ENCODE data around the gene GLCCI1.

GLCCI1 gene

DNA sequence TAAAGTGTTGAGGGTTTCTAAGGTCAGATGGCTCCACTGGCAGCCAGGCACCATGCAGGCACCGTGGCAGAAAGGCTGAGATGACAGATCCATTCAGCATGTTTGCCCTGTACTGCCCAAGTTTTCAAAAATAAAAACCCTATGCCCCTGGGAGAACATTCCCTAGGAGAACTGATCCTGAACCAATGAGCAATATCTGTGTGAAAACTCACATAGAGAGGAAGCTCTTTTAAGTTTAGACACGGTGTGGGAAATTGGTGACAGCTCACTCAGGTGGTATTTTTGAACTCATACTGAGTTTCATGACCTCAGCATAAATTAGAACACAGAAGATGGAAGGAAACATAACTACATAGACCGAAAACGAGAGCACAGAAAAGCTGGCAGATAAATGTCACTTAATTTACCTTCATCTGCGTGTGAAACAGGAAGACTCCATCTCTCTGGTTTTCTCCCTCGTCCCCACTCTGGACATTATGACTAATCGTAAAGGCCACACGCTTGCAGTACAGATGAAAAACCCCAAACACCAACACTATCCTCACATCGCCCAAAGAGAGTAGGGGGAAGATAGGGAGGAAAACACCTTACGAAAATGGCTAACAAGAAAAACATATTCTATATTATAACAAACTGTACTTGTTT lies 165.6 kb downstream of the GLCCI1 start:
- no peak for DNase-seq

DNA sequence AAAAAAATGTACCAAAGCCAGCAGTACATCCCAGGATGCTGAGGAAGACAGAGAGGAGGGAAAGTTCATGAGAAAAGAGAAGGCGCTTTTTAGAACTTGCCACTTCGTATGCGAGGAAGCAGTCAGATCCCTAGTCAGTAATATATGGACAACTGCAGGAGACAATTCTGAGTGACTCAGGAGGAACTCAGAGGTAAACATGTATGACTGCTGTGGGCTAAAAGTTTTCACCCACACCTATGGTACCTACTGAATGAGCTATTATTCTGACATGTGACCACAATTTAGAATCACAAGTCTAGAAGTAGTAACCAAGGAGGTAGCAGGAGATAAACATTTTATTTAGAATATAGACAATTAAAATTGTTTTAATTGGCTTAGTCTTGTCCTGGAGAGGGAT lies 166.8 kb downstream of the GLCCI1 start:
- DNase-seq: no peak

DNA sequence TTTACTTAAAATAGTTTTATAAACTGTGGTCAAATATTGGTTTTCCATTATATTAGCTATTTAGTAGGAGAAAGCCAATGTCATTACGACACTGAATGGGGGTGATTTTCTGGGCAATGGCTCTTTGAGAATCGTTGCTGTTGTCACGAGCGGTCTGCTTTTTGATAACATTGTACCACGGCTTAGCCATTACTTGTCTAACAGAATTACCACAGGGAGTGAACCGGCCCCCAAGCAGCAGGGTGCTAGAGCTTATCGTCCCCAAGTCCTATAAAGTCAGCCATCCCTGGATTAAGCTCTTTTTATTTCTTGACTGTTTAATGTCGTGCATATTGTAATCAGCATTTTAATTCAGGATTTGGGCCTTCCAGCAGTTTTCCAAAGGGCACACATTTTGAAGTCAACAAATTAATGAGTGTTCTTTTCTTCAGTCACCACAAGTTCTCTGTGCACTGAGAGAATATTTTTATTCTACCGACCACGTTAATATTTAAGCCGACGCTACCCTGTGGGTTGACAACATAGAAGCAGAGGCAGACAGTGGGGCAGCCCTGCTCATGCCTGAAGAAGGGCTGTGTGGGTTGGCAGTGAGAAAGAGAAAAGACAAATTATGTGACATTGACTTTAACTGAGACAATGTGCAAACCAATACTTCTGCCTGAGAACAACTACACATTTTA lies 167.6 kb downstream of the GLCCI1 start:
- DNase-seq: no peak
